ENCODE data around the gene AHSP.
"Not testable (repeated sequence)": the region's sequence is repeated elsewhere in the genome, so short reads cannot be mapped to it uniquely, and the experiment has no call there.

The AHSP gene

GRCh38 chr16:31542763-31543162 is 15.1 kb downstream of the AHSP start:
- no peak for DNase-seq (ENCODE audit: low spot score)
- TF ChIP-seq CTCF (IDR thresholded peaks at IDR 0.05): no peak
- Histone ChIP-seq H3K4me3 (no peak overlapping the region), H3K27ac (no peak overlapping the region)

- no peak for TF ChIP-seq CTCF (IDR thresholded peaks at IDR 0.05)
- H3K4me3 ChIP-seq: no peak overlapping the region
- no peak overlapping the region for H3K27ac ChIP-seq
- DNase-seq (ENCODE audit: low spot score): no peak
Measured at GRCh38 chr16:31561426-31562233, 33.9 kb downstream of the AHSP start.

- DNase-seq (ENCODE audit: low spot score): no peak
- no peak overlapping the region for H3K27ac ChIP-seq
- TF ChIP-seq CTCF (IDR thresholded peaks at IDR 0.05): no peak
- H3K4me3 ChIP-seq: peak overlapping the region; percentile 60
Measured at GRCh38 chr16:31568577-31569359, 41.1 kb downstream of the AHSP start.

- no peak overlapping the region for H3K27ac ChIP-seq
- TF ChIP-seq CTCF (IDR thresholded peaks at IDR 0.05): no peak
- DNase-seq (ENCODE audit: low spot score): no peak
- peak overlapping the region; percentile 60 for H3K4me3 ChIP-seq
Measured at GRCh38 chr16:31569360-31569717, 41.6 kb downstream of the AHSP start.

GRCh38 chr16:31572821-31573220 is 45.1 kb downstream of the AHSP start:
- Histone ChIP-seq H3K27ac (no peak overlapping the region), H3K4me3 (no peak overlapping the region)
- no peak for TF ChIP-seq CTCF (IDR thresholded peaks at IDR 0.05)
- no peak for DNase-seq (ENCODE audit: low spot score)

- not testable (repeated sequence) for H3K27ac ChIP-seq; DNase-seq (ENCODE audit: low spot score); H3K4me3 ChIP-seq
Measured at GRCh38 chr16:31574159-31574558, 46.5 kb downstream of the AHSP start.

GRCh38 chr16:31577411-31577810 is 49.7 kb downstream of the AHSP start:
- no peak overlapping the region for H3K27ac ChIP-seq
- DNase-seq (ENCODE audit: low spot score): no peak
- TF ChIP-seq CTCF (IDR thresholded peaks at IDR 0.05): no peak
- H3K4me3 ChIP-seq: no peak overlapping the region
